Activated T-cell treated with anti-CD3 and anti-CD28 coated beads, Interleukin-2, amount 50 U/mL, for 72 hours (primary cell): Measurements from ENCODE around the gene GALK1. TPM values are rescaled to one million over a fixed set of nuclear protein-coding genes. Genes with fewer than 3 reads are reported as not detected.

Source experiments
- ATAC-seq, 2 donors: fragments of 150-1000 bp; cut with Tn5 transposase; replicated peaks in 1 of 2; 2 replicates each; pipeline ENCODE4 v1.10.0; 2021; ENCODE audit warnings: moderate library complexity in 2 of 2, mild to moderate bottlenecking in 1 of 2
- DNase-seq, 2 donors: peaks; one replicate each; pipeline ENCODE4 v3.0.0; 2021 to 2022; ENCODE audit warnings: mixed read lengths in 1 of 2
- H3K27ac Mint-ChIP-seq: one replicate; pipeline ENCODE4 v1.8.0; 2022; ENCODE audit warnings: mild to moderate bottlenecking, moderate library complexity, mixed read lengths
- H3K27me3 Mint-ChIP-seq: one replicate; pipeline ENCODE4 v1.8.0; 2022; ENCODE audit warnings: low read depth, mixed read lengths
- H3K36me3 Mint-ChIP-seq, 2 donors: one replicate each; pipeline ENCODE4 v1.8.0; 2022; ENCODE audit warnings: mixed read lengths in 2 of 2, mild to moderate bottlenecking in 1 of 2; ENCODE audit not compliant: insufficient read depth in 2 of 2
- H3K4me1 Mint-ChIP-seq: one replicate; pipeline ENCODE4 v1.8.0; 2022; ENCODE audit warnings: low read depth, mixed read lengths
- H3K4me3 Mint-ChIP-seq, 2 donors: one replicate each; pipeline ENCODE4 v1.8.0; 2022; ENCODE audit warnings: mild to moderate bottlenecking in 2 of 2, mixed read lengths in 2 of 2, moderate library complexity in 2 of 2
- H3K9me3 Mint-ChIP-seq, 2 donors: one replicate each; pipeline ENCODE4 v1.8.0; 2022; ENCODE audit warnings: mixed read lengths in 2 of 2
- total RNA-seq, 2 donors: library from RNA; stranded (reverse); gene quantifications; one replicate each; pipeline ENCODE4 v1.2.3, GENCODE V29; 2022

GALK1 gene
- total RNA-seq, 2 donors from 2014 or later, result 41.9 to 51.2 TPM

DNA sequence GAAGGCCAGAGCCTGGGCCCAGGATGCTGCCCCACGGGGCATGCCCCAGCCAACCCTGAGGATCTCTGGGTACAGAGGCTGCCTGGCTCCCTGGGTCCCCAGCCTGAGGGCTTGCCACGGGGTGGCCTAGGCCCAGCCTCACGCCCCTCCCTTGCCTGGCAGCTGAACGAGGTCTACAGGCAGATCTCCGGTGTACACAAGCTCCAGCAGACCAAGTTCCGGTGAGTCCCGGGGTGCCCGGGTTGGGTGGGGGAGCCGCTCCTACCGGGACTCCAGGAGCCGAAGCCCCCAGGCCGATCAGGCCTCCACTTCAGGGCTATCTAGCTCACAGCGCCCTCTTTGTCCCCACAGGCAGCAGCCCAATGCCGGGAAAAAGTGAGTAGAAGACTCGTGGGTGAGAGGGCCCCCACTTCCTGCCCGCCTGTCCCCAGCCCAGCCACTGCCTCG is 24.3 kb downstream of the GALK1 start:
- ATAC-seq (no peak), DNase-seq (no peak)
- Mint-ChIP-seq H3K4me3 (no peak overlapping the region), H3K27me3 (no peaks in the 10 kb centered on the region), H3K36me3 (no peaks in the 10 kb centered on the region), H3K27ac (no peak overlapping the region), H3K4me1 (peaks cover 8% of the 10 kb centered on the region), H3K9me3 (no peaks in the 10 kb centered on the region)

DNA sequence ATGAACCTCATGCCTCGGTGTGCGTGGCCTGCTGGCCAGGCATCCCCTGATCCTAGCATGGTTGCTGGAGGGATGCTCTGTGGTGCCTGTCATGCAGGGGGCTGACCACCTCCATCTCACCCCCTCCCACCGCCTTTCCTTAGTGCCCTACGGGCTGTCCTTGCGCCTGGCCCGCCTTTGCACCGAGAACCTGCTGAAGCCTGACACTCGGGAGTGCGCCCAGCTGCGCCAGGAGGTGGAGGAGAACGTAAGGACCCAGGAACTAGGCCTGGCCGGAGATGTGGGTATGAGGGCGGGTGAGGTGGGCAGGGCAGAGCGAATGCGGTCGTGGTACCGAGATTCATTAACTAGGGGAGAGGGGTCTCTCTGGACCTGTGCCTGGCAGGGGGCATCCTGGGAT is 24.8 kb downstream of the GALK1 start:
- Mint-ChIP-seq H3K27ac (no peak overlapping the region), H3K4me3 (no peak overlapping the region), H3K9me3 (no peaks in the 10 kb centered on the region), H3K27me3 (no peaks in the 10 kb centered on the region), H3K4me1 (peaks cover 8% of the 10 kb centered on the region), H3K36me3 (no peaks in the 10 kb centered on the region)
- ATAC-seq (no peak), DNase-seq (no peak)

DNA sequence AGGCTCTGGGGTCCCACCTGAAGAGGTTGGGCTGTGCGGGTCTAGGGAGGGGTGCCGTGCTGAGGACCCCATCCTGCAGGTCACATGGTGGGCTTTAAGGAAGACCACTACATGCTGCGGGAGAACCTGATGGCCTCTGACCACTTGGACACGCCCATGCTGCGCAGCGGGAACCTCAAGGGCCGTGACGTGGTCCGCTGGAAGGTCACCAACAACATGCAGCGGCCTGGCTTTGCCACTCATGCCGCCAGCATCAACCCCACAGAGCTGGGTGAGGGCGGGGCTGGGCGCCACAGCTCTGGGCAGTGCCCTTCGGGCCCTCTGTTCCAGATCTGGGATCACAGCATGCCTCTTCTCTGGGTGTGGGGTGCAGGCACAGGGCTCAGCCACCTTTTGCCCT is 25.2 kb downstream of the GALK1 start:
- Mint-ChIP-seq H3K9me3 (no peaks in the 10 kb centered on the region), H3K27me3 (no peaks in the 10 kb centered on the region), H3K27ac (no peak overlapping the region), H3K4me1 (peaks cover 8% of the 10 kb centered on the region), H3K4me3 (no peak overlapping the region), H3K36me3 (no peaks in the 10 kb centered on the region)
- DNase-seq (no peak), ATAC-seq (no peak)

GRCh38 chr17:75739174-75739573 is 25.8 kb downstream of the GALK1 start:
- Mint-ChIP-seq H3K4me1 (peaks cover 14% of the 10 kb centered on the region), H3K27me3 (no peaks in the 10 kb centered on the region), H3K4me3 (no peak overlapping the region), H3K27ac (no peak overlapping the region), H3K36me3 (no peaks in the 10 kb centered on the region), H3K9me3 (no peaks in the 10 kb centered on the region)
- ATAC-seq (no peak), DNase-seq (no peak)

- no peaks in the 10 kb centered on the region for H3K9me3 Mint-ChIP-seq
- peak overlapping the region in 1 of 2 donors; percentile 51 for H3K4me3 Mint-ChIP-seq
- ATAC-seq (peak; percentile 86 to 96), DNase-seq (peak; percentile 56 to 73)
- H3K27ac Mint-ChIP-seq, result peak overlapping the region; percentile 35
- peaks cover 14% of the 10 kb centered on the region for H3K4me1 Mint-ChIP-seq
- no peaks in the 10 kb centered on the region for H3K27me3 Mint-ChIP-seq
- no peaks in the 10 kb centered on the region for H3K36me3 Mint-ChIP-seq
These were observed 26.7 kb downstream of the GALK1 start for GRCh38 chr17:75738218-75738802.

DNA sequence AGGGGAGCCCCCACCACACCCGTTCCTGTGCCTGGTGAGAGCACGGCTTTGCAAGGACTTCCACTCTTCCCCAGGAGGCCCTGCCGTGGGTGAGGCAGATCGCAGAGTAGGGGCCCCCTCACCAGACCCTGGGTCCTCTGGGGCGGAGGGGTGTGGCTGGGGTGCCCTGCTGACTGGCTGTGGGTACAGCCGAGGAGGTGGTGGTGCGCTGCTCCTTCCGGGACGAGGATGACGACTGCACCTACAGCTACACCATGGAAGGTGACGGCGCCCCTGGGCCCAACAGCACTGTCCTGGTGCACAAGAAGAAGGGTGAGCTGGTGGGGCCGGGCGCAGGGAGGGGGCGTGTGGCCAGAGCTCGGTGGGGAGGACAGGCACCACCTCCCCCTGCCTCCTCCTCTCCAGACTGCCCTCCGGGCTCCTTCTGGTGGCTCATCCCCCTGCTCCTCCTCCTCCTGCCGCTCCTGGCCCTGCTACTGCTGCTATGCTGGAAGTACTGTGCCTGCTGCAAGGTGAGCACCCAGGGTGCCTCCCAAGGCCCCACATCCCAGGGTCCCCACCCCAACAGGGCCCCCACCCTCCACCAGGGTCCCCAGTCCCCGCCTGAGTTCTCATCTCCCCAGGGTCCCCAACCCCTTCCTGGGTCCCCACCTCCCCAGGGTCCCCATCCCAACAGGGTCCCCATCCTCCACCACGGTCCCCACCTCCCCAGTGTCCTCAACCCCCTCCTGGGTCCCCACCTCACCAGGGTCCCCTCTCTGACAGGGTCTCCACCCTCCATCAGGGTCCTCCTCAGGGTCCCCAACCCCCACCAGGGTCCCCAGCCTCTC is 27.6 kb downstream of the GALK1 start:
- H3K27ac Mint-ChIP-seq, result no peak overlapping the region
- no peak overlapping the region for H3K4me3 Mint-ChIP-seq
- no peaks in the 10 kb centered on the region for H3K36me3 Mint-ChIP-seq
- no peaks in the 10 kb centered on the region for H3K9me3 Mint-ChIP-seq
- DNase-seq (no peak), ATAC-seq (no peak)
- no peaks in the 10 kb centered on the region for H3K27me3 Mint-ChIP-seq
- peaks cover 14% of the 10 kb centered on the region for H3K4me1 Mint-ChIP-seq

GRCh38 chr17:75736173-75736835 is 28.7 kb downstream of the GALK1 start:
- Mint-ChIP-seq H3K4me1 (peaks cover 14% of the 10 kb centered on the region), H3K4me3 (no peak overlapping the region), H3K27ac (no peak overlapping the region), H3K9me3 (no peaks in the 10 kb centered on the region), H3K27me3 (no peaks in the 10 kb centered on the region), H3K36me3 (no peaks in the 10 kb centered on the region)
- ATAC-seq, result no peak
- no peak for DNase-seq

DNA sequence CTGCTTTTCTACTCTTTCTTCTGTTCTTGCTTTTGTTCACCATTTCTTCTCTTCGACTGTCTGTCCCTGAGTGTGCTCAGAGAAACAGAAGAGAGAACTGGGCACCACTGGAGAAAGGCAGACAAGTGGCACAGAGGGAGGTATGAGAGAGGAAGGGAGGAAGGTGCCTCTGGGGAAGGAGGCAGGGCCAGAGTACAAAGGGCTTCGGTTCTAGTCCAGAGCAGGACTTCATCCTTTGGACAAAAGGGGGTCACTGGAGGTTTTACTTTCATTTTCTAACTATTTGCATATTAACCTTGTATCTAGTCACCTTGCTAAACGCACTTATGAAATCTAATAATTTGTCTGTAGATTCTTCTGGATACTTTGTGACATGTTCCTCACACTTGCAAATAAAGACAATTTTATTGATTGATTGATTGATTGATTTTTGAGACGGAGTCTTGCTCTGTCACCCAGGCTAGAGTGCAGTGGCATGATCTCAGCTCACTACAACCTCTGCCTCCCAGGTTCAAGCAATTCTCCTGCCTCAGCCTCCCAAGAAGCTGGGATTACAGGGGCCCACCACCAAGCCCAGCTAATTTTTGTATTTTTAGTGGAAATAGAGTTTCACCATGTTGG is 30.2 kb downstream of the GALK1 start:
- ATAC-seq (no peak), DNase-seq (no peak)
- Mint-ChIP-seq H3K4me3 (no peak overlapping the region), H3K27ac (no peak overlapping the region), H3K27me3 (no peaks in the 10 kb centered on the region), H3K36me3 (no peaks in the 10 kb centered on the region), H3K9me3 (no peaks in the 10 kb centered on the region), H3K4me1 (peaks cover 14% of the 10 kb centered on the region)

DNA sequence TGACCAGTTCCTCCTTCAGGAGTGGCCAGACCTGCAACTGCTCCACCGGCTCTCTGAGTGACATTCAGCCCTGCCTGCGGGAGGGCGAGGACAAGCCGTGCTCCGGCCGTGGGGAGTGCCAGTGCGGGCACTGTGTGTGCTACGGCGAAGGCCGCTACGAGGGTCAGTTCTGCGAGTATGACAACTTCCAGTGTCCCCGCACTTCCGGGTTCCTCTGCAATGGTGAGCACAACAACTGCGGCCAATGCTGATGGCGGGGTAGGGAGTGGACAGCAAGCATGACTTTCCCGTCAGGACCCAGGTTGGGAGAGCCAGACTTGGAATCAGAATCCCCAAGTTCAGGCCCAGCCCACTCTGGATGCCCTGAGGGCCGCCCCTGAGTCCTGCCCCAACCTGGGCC is 31.5 kb downstream of the GALK1 start:
- Mint-ChIP-seq H3K4me1 (peaks cover 13% of the 10 kb centered on the region), H3K9me3 (no peaks in the 10 kb centered on the region), H3K27ac (no peak overlapping the region), H3K27me3 (no peaks in the 10 kb centered on the region), H3K36me3 (no peaks in the 10 kb centered on the region), H3K4me3 (no peak overlapping the region)
- DNase-seq (no peak), ATAC-seq (no peak)

DNA sequence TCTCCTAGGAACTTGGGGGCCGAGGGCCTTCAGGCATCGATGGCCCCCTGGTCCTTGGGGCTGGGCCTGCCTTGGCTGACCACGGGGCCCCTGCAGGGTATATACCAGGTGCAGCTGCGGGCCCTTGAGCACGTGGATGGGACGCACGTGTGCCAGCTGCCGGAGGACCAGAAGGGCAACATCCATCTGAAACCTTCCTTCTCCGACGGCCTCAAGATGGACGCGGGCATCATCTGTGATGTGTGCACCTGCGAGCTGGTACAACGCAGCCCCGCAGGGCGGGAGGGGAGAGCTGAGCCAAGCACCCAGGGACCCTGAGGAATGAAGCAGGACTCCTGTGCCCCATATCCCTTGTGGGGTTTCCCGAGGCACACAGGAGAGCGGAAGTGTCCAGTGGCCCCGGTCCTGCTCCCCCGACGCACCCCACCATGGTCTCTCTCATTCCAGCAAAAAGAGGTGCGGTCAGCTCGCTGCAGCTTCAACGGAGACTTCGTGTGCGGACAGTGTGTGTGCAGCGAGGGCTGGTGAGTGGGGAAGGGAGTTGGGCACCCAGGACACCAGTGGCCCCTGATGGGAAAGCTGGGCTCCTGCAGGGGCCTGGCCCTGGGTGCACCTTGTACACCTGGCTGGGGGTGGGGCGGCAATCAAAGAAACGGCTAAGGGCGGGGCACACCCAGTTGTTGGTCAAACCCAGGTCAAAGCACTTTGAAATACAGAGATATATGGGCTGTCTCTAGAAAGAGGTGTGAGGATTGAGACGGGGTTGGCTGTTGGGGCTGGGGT is 33.1 kb downstream of the GALK1 start:
- no peaks in the 10 kb centered on the region for H3K27me3 Mint-ChIP-seq
- H3K27ac Mint-ChIP-seq, result no peak overlapping the region
- no peak overlapping the region for H3K4me3 Mint-ChIP-seq
- H3K4me1 Mint-ChIP-seq, result peaks cover 6% of the 10 kb centered on the region
- ATAC-seq (no peak), DNase-seq (no peak)
- no peaks in the 10 kb centered on the region for H3K36me3 Mint-ChIP-seq
- H3K9me3 Mint-ChIP-seq, result no peaks in the 10 kb centered on the region

DNA sequence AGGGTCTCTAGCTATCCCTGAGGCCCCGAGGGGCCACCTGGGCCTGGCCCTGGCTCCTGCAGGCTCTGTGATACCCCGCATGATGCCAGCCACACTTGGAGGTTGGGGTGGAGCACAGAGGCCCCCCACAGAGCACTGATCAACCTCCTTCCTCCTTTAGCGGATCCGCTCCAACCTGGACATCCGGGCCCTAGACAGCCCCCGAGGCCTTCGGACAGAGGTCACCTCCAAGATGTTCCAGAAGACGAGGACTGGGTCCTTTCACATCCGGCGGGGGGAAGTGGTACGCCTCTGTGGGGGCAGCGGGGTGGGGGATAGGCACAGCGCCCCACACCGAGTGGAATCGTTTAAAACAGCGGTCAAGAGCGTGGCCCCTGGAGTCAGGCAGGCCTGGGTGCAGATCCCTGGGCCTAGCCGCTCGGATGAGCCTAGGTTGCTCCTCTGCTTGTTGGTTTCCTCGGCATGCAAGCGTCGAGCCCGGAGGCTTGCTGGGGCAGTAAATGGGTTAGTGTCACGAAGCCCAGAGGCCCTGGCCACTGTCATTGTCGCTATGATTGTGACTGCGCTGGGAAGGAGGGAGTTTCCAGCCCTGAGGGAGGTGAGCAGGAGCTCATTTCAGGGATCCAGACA is 33.8 kb downstream of the GALK1 start:
- Mint-ChIP-seq H3K36me3 (no peaks in the 10 kb centered on the region), H3K4me1 (peaks cover 6% of the 10 kb centered on the region), H3K9me3 (no peaks in the 10 kb centered on the region), H3K27ac (no peak overlapping the region), H3K4me3 (no peak overlapping the region), H3K27me3 (no peaks in the 10 kb centered on the region)
- no peak for ATAC-seq
- no peak for DNase-seq

DNA sequence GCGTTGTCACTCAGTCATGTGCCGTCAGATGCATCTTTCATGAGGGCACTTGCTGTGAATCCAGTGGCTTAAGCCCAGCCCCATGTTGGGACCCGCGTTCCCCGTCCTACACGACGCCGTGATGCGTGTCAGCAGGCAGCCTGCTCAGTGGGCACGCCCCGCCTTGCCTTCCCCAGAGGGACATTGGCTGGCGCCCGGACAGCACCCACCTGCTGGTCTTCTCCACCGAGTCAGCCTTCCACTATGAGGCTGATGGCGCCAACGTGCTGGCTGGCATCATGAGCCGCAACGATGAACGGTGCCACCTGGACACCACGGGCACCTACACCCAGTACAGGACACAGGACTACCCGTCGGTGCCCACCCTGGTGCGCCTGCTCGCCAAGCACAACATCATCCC is 34.9 kb downstream of the GALK1 start:
- Mint-ChIP-seq H3K4me3 (no peak overlapping the region), H3K27ac (no peak overlapping the region), H3K4me1 (peaks cover 6% of the 10 kb centered on the region), H3K36me3 (no peaks in the 10 kb centered on the region), H3K27me3 (no peaks in the 10 kb centered on the region), H3K9me3 (no peaks in the 10 kb centered on the region)
- ATAC-seq (no peak), DNase-seq (no peak)
